NCI-H2196 (cell line): Measurements from ENCODE around the gene SLC35C1.

Experiments used
- DNase-seq: peaks from one replicate; lab custom pipeline; 2025; ENCODE audit not compliant: unreplicated experiment; lab: John Stamatoyannopoulos, UW

The SLC35C1 gene

GRCh38 chr11:45804761-45805304 is at the start of gene SLC35C1:
Gene SLC35C1 (plus strand): TSS chr11:45805149. CDS start chr11:45805802, 653 bp downstream.
- DNase-seq, result peak; percentile 97

- DNase-seq, result no peak
Measured at GRCh38 chr11:45755281-45755859, 49.6 kb upstream of the SLC35C1 start.

- DNase-seq, result no peak
Measured at GRCh38 chr11:45756384-45757010, 48.5 kb upstream of the SLC35C1 start.

- DNase-seq, result no peak
Measured at GRCh38 chr11:45757672-45758071, 47.3 kb upstream of the SLC35C1 start.

GRCh38 chr11:45761659-45762058 is 43.3 kb upstream of the SLC35C1 start:
- no peak for DNase-seq

- DNase-seq, result no peak
Measured at GRCh38 chr11:45765107-45765668, 39.8 kb upstream of the SLC35C1 start.

GRCh38 chr11:45765836-45766235 is 39.1 kb upstream of the SLC35C1 start:
- no peak for DNase-seq

GRCh38 chr11:45766469-45766868 is 38.5 kb upstream of the SLC35C1 start:
- DNase-seq, result no peak

GRCh38 chr11:45768486-45768885 is 36.5 kb upstream of the SLC35C1 start:
- no peak for DNase-seq

GRCh38 chr11:45769960-45770359 is 35.0 kb upstream of the SLC35C1 start:
- DNase-seq, result no peak

- peak; percentile 81 for DNase-seq
Measured at GRCh38 chr11:45771193-45771565, 33.8 kb upstream of the SLC35C1 start.

- DNase-seq, result peak; percentile 87
Measured at GRCh38 chr11:45771566-45772448, 33.1 kb upstream of the SLC35C1 start.

GRCh38 chr11:45772449-45772774 is 32.5 kb upstream of the SLC35C1 start:
- no peak for DNase-seq

GRCh38 chr11:45772986-45773785 is 31.8 kb upstream of the SLC35C1 start:
- DNase-seq, result no peak

GRCh38 chr11:45773786-45774655 is 30.9 kb upstream of the SLC35C1 start:
- DNase-seq, result no peak

GRCh38 chr11:45774786-45775185 is 30.2 kb upstream of the SLC35C1 start:
- no peak for DNase-seq

- DNase-seq, result no peak
Measured at GRCh38 chr11:45777127-45777969, 27.6 kb upstream of the SLC35C1 start.

GRCh38 chr11:45778341-45778740 is 26.6 kb upstream of the SLC35C1 start:
- no peak for DNase-seq

GRCh38 chr11:45779602-45780001 is 25.3 kb upstream of the SLC35C1 start:
- DNase-seq, result no peak
